Measurements from ENCODE around the gene BLCAP.

DNA sequence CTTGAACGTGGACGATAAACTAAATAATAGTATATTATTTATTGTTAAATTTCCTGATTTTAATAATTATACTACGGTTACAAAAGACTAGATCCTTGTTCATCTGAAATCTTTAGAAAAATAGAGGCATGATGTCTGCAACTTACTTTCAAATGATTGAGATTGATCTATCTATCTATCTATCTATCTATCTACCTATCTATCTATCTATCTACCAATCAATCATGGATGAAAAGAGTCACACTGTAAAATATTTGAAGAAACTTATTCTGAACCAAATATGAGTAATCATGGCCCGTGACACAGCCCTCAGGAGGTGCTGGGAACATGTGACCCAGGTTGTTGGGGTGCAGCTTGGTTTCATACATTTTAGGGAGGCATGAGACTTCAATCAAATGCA, 11.7 kb upstream of the BLCAP start:
- TF ChIP-seq CTCF (IDR thresholded peaks at IDR 0.05; ENCODE audit: insufficient read depth, low read length) (no peak), SPI1 (IDR thresholded peaks at IDR 0.05; ENCODE audit: borderline replicate concordance, low read depth) (no peak), REST (IDR thresholded peaks at IDR 0.05; ENCODE audit: insufficient replicate concordance, low read depth) (no peak)

Measured in HL-60 (cell line).